ENCODE measurements around the gene SPINDOC. TPM values are rescaled to one million over a fixed set of nuclear protein-coding genes. Genes with fewer than 3 reads are reported as not detected.

Gene SPINDOC
- polyA plus RNA-seq, 1 donor (not counting 4 experiments of a cell fraction or from before 2014, with no cell fraction given) = 8.1 TPM

- Histone ChIP-seq H3K9me1 (ENCODE audit: control insufficient read depth, extremely low read depth, insufficient read depth, low read length) (no peaks in the 10 kb centered on the region), H3K79me2 (ENCODE audit: control insufficient read depth, insufficient read depth, low read length) (no peaks in the 10 kb centered on the region), H3K27me3 (ENCODE audit: control insufficient read depth, extremely low read depth, insufficient read depth, low read length) (no peaks in the 10 kb centered on the region), H3K4me2 (ENCODE audit: control insufficient read depth, extremely low read depth, insufficient read depth, low read depth, low read length) (no peak overlapping the region), H2AFZ (ENCODE audit: control insufficient read depth, low read length) (no peak overlapping the region), H3K27ac (ENCODE audit: control insufficient read depth, insufficient read depth, low read length) (no peak overlapping the region), H3K9me3 (ENCODE audit: control insufficient read depth, low read depth, low read length) (no peaks in the 10 kb centered on the region), H3K36me3 (ENCODE audit: control insufficient read depth in 2 of 2, extremely low read depth in 1 of 2, insufficient read depth in 2 of 2, low read length in 2 of 2) (peaks cover 0 to 2% of the 10 kb centered on the region in 2 experiments), H3K9ac (ENCODE audit: control insufficient read depth, extremely low read depth, insufficient read depth, low read length) (no peak overlapping the region), H4K20me1 (ENCODE audit: control insufficient read depth, extremely low read depth, insufficient read depth, low read length) (no peaks in the 10 kb centered on the region), H3K4me1 (ENCODE audit: control insufficient read depth, extremely low read depth, insufficient read depth, low read length) (peaks cover 3% of the 10 kb centered on the region), H3K4me3 (ENCODE audit: control insufficient read depth in 2 of 3, extremely low read depth in 1 of 3, insufficient read depth in 2 of 3, low read depth in 1 of 3, low read length in 3 of 3) (no peak overlapping the region)
- DNase-seq (ENCODE audit: low read depth, low spot score) (no peak), FAIRE-seq (no peak)
- TF ChIP-seq, protein P1, sequence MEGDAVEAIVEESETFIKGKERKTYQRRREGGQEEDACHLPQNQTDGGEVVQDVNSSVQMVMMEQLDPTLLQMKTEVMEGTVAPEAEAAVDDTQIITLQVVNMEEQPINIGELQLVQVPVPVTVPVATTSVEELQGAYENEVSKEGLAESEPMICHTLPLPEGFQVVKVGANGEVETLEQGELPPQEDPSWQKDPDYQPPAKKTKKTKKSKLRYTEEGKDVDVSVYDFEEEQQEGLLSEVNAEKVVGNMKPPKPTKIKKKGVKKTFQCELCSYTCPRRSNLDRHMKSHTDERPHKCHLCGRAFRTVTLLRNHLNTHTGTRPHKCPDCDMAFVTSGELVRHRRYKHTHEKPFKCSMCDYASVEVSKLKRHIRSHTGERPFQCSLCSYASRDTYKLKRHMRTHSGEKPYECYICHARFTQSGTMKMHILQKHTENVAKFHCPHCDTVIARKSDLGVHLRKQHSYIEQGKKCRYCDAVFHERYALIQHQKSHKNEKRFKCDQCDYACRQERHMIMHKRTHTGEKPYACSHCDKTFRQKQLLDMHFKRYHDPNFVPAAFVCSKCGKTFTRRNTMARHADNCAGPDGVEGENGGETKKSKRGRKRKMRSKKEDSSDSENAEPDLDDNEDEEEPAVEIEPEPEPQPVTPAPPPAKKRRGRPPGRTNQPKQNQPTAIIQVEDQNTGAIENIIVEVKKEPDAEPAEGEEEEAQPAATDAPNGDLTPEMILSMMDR (optimal IDR thresholded peaks at IDR 0.05 in 1 of 3, IDR thresholded peaks at IDR 0.05 in 1 of 3, conservative IDR thresholded peaks at IDR 0.05 in 1 of 3; ENCODE audit: extremely low read depth in 1 of 3, insufficient read depth in 2 of 3, low read length in 3 of 3) = no peak
- dilution Hi-C loops (cut with MboI; ENCODE audit: extremely low pct_ligation_motif_present, low sequenced_read_pairs) = no loop called here
Observed at GRCh38 chr11:63832336-63832735, 19.1 kb downstream of the SPINDOC start.

DNA sequence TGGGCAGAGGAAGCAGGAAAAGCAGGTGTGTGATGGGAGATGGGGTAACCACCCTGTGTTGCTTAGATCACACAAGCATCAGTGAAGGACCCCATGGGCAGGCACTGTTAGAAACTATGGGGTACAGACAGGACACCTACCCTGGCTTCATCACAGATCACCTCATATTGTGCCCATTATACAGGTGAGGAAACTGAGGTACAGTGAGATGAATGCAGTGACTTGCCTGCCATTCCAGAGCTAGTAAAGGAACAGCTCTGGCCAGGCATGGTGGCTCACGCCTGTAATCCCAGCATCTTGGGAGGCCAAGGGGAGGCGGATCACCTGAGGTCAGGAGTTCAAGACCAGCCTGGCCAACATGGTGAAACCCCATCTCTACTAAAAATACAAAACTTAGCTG, 19.8 kb downstream of the SPINDOC start:
- Histone ChIP-seq H3K9me3 (ENCODE audit: control insufficient read depth, low read depth, low read length) (no peaks in the 10 kb centered on the region), H2AFZ (ENCODE audit: control insufficient read depth, low read length) (no peak overlapping the region), H3K4me1 (ENCODE audit: control insufficient read depth, extremely low read depth, insufficient read depth, low read length) (peaks cover 11% of the 10 kb centered on the region), H3K9me1 (ENCODE audit: control insufficient read depth, extremely low read depth, insufficient read depth, low read length) (no peaks in the 10 kb centered on the region), H3K4me2 (ENCODE audit: control insufficient read depth, extremely low read depth, insufficient read depth, low read depth, low read length) (no peak overlapping the region), H3K79me2 (ENCODE audit: control insufficient read depth, insufficient read depth, low read length) (no peaks in the 10 kb centered on the region), H4K20me1 (ENCODE audit: control insufficient read depth, extremely low read depth, insufficient read depth, low read length) (no peaks in the 10 kb centered on the region), H3K9ac (ENCODE audit: control insufficient read depth, extremely low read depth, insufficient read depth, low read length) (no peak overlapping the region), H3K4me3 (ENCODE audit: control insufficient read depth in 2 of 3, extremely low read depth in 1 of 3, insufficient read depth in 2 of 3, low read depth in 1 of 3, low read length in 3 of 3) (no peak overlapping the region), H3K36me3 (ENCODE audit: control insufficient read depth in 2 of 2, extremely low read depth in 1 of 2, insufficient read depth in 2 of 2, low read length in 2 of 2) (no peaks in the 10 kb centered on the region), H3K27me3 (ENCODE audit: control insufficient read depth, extremely low read depth, insufficient read depth, low read length) (no peaks in the 10 kb centered on the region), H3K27ac (ENCODE audit: control insufficient read depth, insufficient read depth, low read length) (no peak overlapping the region)
- dilution Hi-C loops (cut with MboI; ENCODE audit: extremely low pct_ligation_motif_present, low sequenced_read_pairs) = no loop called here
- TF ChIP-seq EZH2 (IDR thresholded peaks at IDR 0.05; ENCODE audit: low read length) = no peak
- TF ChIP-seq, protein P1 (optimal IDR thresholded peaks at IDR 0.05 in 1 of 3, IDR thresholded peaks at IDR 0.05 in 1 of 3, conservative IDR thresholded peaks at IDR 0.05 in 1 of 3; ENCODE audit: extremely low read depth in 1 of 3, insufficient read depth in 2 of 3, low read length in 3 of 3) = no peak
- DNase-seq (ENCODE audit: low read depth, low spot score) (no peak), FAIRE-seq (no peak)

All from keratinocyte (primary cell).